ENCODE results near the gene CAMK2G. TPM values are rescaled to one million over a fixed set of nuclear protein-coding genes. Genes with fewer than 3 reads are reported as not detected.

CAMK2G gene
- total RNA-seq, 1 experiment from 2014 or later, result 147 TPM

DNA sequence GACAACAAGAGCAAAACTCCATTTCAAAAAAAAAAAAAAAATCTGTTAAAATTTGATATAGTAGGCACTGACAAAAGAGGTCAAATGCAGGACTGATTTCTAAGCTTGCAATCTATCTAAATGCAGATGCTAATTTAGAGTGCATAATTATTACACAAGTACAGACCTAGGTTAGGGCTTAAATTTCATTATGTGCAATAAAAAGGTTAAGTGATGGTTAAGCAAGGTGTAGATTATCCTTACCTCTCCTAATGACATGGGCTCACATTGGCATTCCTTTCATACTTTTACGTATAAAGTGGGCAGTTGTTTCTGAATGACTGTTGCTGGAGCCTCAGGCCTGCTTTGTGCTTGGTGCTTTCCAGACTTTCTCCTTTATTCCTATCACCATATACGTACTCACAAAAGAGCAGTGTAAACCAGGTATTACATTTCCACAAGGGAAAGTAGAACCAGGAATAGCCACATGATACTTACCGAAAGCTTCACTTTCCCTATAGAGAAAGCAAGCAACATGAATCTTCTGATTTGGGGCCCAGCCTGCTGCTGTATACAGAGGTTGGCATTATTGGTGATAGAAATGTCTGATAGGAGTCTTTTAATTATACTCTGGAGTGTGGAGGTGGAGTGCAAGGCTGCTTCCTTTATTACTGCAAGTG lies 94.7 kb downstream of the CAMK2G start:
- DNase-seq, result no peak
- Histone ChIP-seq H4K20me1 (ENCODE audit: insufficient read depth) (peaks cover 9% of the 10 kb centered on the region; the same call in 1 of the 2 replicates), H3K4me3 (no peak overlapping the region), H3K4me2 (no peak overlapping the region), H3F3A (ENCODE audit: insufficient read depth, low read depth) (peaks cover 43% of the 10 kb centered on the region), H3K9me3 (ENCODE audit: insufficient read depth, low read depth) (no peaks in the 10 kb centered on the region), H3K4me1 (replicated peaks; ENCODE audit: insufficient read depth) (peaks cover 28% of the 10 kb centered on the region), H2AFZ (no peak overlapping the region), H3K27me3 (ENCODE audit: insufficient read depth, low read depth) (no peaks in the 10 kb centered on the region), H3K9me2 (ENCODE audit: insufficient read depth) (no peaks in the 10 kb centered on the region), H3K36me3 (ENCODE audit: low read depth) (no peaks in the 10 kb centered on the region), H3K27ac (no peak overlapping the region), H3K79me2 (ENCODE audit: low read depth) (peaks cover 48% of the 10 kb centered on the region)
- TF ChIP-seq, protein P1, sequence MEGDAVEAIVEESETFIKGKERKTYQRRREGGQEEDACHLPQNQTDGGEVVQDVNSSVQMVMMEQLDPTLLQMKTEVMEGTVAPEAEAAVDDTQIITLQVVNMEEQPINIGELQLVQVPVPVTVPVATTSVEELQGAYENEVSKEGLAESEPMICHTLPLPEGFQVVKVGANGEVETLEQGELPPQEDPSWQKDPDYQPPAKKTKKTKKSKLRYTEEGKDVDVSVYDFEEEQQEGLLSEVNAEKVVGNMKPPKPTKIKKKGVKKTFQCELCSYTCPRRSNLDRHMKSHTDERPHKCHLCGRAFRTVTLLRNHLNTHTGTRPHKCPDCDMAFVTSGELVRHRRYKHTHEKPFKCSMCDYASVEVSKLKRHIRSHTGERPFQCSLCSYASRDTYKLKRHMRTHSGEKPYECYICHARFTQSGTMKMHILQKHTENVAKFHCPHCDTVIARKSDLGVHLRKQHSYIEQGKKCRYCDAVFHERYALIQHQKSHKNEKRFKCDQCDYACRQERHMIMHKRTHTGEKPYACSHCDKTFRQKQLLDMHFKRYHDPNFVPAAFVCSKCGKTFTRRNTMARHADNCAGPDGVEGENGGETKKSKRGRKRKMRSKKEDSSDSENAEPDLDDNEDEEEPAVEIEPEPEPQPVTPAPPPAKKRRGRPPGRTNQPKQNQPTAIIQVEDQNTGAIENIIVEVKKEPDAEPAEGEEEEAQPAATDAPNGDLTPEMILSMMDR (conservative IDR thresholded peaks at IDR 0.05), result no peak
- TF ChIP-seq EZH2 (IDR thresholded peaks at IDR 0.05; ENCODE audit: low read depth), result no peak
- intact Hi-C loops (cut with micrococcal nuclease; ENCODE audit: unreplicated experiment), result no loop called here
- BruUV-seq (replicated peaks), result no TSS peak
- ChIA-PET CTCF (no interaction called here), POLR2A (ENCODE audit: unreplicated experiment) (no interaction called here)

DNA sequence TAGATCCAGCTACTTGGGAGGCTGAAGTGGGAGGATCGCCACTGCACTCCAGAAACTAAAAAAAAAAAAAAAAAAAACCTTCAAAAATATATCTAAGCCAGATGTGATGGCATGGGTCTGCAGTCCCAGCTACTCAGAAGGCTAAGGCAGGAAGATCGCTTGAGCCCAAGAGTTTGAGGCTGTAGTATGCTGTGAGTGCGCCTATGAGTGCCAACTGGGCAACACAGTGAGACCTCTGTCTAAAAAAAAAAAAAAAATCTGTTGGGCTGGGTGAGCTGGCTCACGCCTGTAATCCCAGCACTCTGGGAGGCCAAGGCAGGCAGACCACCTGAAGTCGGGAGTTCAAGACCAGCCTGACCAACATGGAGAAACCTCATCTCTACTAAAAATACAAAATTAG lies 95.3 kb downstream of the CAMK2G start:
- Histone ChIP-seq H4K20me1 (ENCODE audit: insufficient read depth) (peaks cover 9% of the 10 kb centered on the region; the same call in 1 of the 2 replicates), H3K9me3 (ENCODE audit: insufficient read depth, low read depth) (no peaks in the 10 kb centered on the region), H3F3A (ENCODE audit: insufficient read depth, low read depth) (peaks cover 41% of the 10 kb centered on the region; the same call in 1 of the 2 replicates), H3K4me1 (replicated peaks; ENCODE audit: insufficient read depth) (peaks cover 27% of the 10 kb centered on the region), H3K4me2 (no peak overlapping the region), H2AFZ (no peak overlapping the region), H3K9me2 (ENCODE audit: insufficient read depth) (no peaks in the 10 kb centered on the region), H3K27ac (no peak overlapping the region), H3K4me3 (no peak overlapping the region), H3K79me2 (ENCODE audit: low read depth) (peaks cover 41% of the 10 kb centered on the region), H3K36me3 (ENCODE audit: low read depth) (no peaks in the 10 kb centered on the region), H3K27me3 (ENCODE audit: insufficient read depth, low read depth) (no peaks in the 10 kb centered on the region)
- intact Hi-C loops (cut with micrococcal nuclease; ENCODE audit: unreplicated experiment), result no loop called here
- no peak for TF ChIP-seq EZH2 (IDR thresholded peaks at IDR 0.05; ENCODE audit: low read depth)
- TF ChIP-seq, protein P1 (conservative IDR thresholded peaks at IDR 0.05), result no peak
- POLR2A ChIA-PET (ENCODE audit: unreplicated experiment), result no interaction called here
- DNase-seq, result no peak
- CTCF ChIA-PET, result interaction anchor here (0.9 kb wide), 1 partner anchor 16 kb away, joined by 33 read pairs; no protein-coding TSS in a partner anchor
- BruUV-seq (replicated peaks), result no TSS peak

DNA sequence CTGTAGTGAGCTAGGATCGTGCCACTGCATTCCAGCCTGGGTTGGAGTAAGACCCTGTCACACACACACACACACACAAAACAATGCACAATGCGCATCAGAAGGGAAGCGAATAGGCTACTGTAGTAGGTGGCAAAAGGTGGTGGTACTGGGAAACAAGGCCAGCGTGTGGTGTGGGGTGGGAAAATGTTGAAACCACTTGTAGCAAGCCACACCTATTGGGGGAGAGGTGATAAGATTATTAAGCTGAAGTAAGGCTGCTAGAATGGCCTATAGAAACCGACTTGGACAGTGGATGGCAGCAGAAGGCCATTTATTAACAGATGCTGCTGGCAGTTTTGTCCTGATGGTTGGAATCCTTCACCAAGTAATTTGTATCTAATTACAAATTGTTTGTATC lies 99.7 kb downstream of the CAMK2G start:
- TF ChIP-seq, protein P1 (conservative IDR thresholded peaks at IDR 0.05), result 0 out of 2 replicates have a peak, but pooled peaks have one; percentile 27
- TF ChIP-seq EZH2 (IDR thresholded peaks at IDR 0.05; ENCODE audit: low read depth), result no peak
- Histone ChIP-seq H3K27me3 (ENCODE audit: insufficient read depth, low read depth) (no peaks in the 10 kb centered on the region), H3K4me1 (replicated peaks; ENCODE audit: insufficient read depth) (peaks cover 7% of the 10 kb centered on the region), H2AFZ (no peak overlapping the region), H3K79me2 (ENCODE audit: low read depth) (peaks cover 1% of the 10 kb centered on the region; the same call in 1 of the 2 replicates), H3K9me2 (ENCODE audit: insufficient read depth) (no peaks in the 10 kb centered on the region), H3K36me3 (ENCODE audit: low read depth) (peaks cover 17% of the 10 kb centered on the region), H4K20me1 (ENCODE audit: insufficient read depth) (peaks cover 9% of the 10 kb centered on the region; the same call in 1 of the 2 replicates), H3K9me3 (ENCODE audit: insufficient read depth, low read depth) (no peaks in the 10 kb centered on the region), H3F3A (ENCODE audit: insufficient read depth, low read depth) (peaks cover 42% of the 10 kb centered on the region), H3K4me3 (no peak overlapping the region), H3K4me2 (peak overlapping the region; percentile 69), H3K27ac (no peak overlapping the region)
- CTCF ChIA-PET, result no interaction called here
- POLR2A ChIA-PET (ENCODE audit: unreplicated experiment), result interaction anchor here (0.6 to 1.0 kb wide), 3 partner anchors 11 to 326 kb away, joined by 4 read pairs; no protein-coding TSS in a partner anchor
- no TSS peak for BruUV-seq (replicated peaks)
- intact Hi-C loops (cut with micrococcal nuclease; ENCODE audit: unreplicated experiment), result no loop called here
- DNase-seq, result peak in 1 of 2 experiments; percentile 49
